ENCODE data around the gene MYL6B. TPM values are rescaled to one million over a fixed set of nuclear protein-coding genes. Genes with fewer than 3 reads are reported as not detected.

The MYL6B gene
- total RNA-seq, 1 experiment from 2014 or later: 66.5 TPM

- Histone ChIP-seq H3K4me1 (ENCODE audit: control insufficient read depth, insufficient read depth, low read length) (peaks cover 5% of the 10 kb centered on the region; the same call in 1 of the 2 replicates), H3K36me3 (ENCODE audit: control insufficient read depth, insufficient read depth, low read length) (peaks cover 2% of the 10 kb centered on the region; the same call in 1 of the 2 replicates), H3K27ac (ENCODE audit: low read length) (no peak overlapping the region), H3K4me3 (ENCODE audit: low read depth in 2 of 2, low read length in 2 of 2) (no peak overlapping the region), H3K27me3 (ENCODE audit: control insufficient read depth, insufficient read depth, low read length) (no peaks in the 10 kb centered on the region), H3K9me3 (ENCODE audit: control insufficient read depth, insufficient read depth, low read depth, low read length) (no peaks in the 10 kb centered on the region)
- ATAC-seq (no peak), DNase-seq (ENCODE audit: low read depth, low spot score) (no peak)
- ChIA-PET CTCF (no interaction called here), POLR2A (no interaction called here)
- TF ChIP-seq, protein P1, sequence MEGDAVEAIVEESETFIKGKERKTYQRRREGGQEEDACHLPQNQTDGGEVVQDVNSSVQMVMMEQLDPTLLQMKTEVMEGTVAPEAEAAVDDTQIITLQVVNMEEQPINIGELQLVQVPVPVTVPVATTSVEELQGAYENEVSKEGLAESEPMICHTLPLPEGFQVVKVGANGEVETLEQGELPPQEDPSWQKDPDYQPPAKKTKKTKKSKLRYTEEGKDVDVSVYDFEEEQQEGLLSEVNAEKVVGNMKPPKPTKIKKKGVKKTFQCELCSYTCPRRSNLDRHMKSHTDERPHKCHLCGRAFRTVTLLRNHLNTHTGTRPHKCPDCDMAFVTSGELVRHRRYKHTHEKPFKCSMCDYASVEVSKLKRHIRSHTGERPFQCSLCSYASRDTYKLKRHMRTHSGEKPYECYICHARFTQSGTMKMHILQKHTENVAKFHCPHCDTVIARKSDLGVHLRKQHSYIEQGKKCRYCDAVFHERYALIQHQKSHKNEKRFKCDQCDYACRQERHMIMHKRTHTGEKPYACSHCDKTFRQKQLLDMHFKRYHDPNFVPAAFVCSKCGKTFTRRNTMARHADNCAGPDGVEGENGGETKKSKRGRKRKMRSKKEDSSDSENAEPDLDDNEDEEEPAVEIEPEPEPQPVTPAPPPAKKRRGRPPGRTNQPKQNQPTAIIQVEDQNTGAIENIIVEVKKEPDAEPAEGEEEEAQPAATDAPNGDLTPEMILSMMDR (IDR thresholded peaks at IDR 0.05): no peak
- TF ChIP-seq SIN3A (IDR thresholded peaks at IDR 0.05; ENCODE audit: borderline replicate concordance, insufficient read depth, low read depth, low read length) (no peak), TCF7L2 (IDR thresholded peaks at IDR 0.05; ENCODE audit: low read depth, low read length) (no peak), POLR2AphosphoS5 (IDR thresholded peaks at IDR 0.05; ENCODE audit: low read depth, low read length) (no peak)
- no TSS peak for BruUV-seq (replicated peaks)
- in situ Hi-C loops (cut with HindIII; ENCODE audit: low pct_unique_long_range_greater_than_20kb, low sequenced_read_pairs): no loop called here
- intact Hi-C loops (cut with micrococcal nuclease; ENCODE audit: unreplicated experiment): no loop called here
Observed at GRCh38 chr12:56165369-56165768, 13.0 kb downstream of the MYL6B start.

- no peak for ATAC-seq
- no peaks in the 10 kb centered on the region for H3K9me3 ChIP-seq (ENCODE audit: control insufficient read depth, insufficient read depth, low read depth, low read length)
- in situ Hi-C loops (cut with HindIII; ENCODE audit: low pct_unique_long_range_greater_than_20kb, low sequenced_read_pairs): no loop called here
- no peak for TF ChIP-seq POLR2AphosphoS5 (IDR thresholded peaks at IDR 0.05; ENCODE audit: low read depth, low read length)
- no peak for TF ChIP-seq TCF7L2 (IDR thresholded peaks at IDR 0.05; ENCODE audit: low read depth, low read length)
- no peak for TF ChIP-seq SIN3A (IDR thresholded peaks at IDR 0.05; ENCODE audit: borderline replicate concordance, insufficient read depth, low read depth, low read length)
- TF ChIP-seq, protein P2, sequence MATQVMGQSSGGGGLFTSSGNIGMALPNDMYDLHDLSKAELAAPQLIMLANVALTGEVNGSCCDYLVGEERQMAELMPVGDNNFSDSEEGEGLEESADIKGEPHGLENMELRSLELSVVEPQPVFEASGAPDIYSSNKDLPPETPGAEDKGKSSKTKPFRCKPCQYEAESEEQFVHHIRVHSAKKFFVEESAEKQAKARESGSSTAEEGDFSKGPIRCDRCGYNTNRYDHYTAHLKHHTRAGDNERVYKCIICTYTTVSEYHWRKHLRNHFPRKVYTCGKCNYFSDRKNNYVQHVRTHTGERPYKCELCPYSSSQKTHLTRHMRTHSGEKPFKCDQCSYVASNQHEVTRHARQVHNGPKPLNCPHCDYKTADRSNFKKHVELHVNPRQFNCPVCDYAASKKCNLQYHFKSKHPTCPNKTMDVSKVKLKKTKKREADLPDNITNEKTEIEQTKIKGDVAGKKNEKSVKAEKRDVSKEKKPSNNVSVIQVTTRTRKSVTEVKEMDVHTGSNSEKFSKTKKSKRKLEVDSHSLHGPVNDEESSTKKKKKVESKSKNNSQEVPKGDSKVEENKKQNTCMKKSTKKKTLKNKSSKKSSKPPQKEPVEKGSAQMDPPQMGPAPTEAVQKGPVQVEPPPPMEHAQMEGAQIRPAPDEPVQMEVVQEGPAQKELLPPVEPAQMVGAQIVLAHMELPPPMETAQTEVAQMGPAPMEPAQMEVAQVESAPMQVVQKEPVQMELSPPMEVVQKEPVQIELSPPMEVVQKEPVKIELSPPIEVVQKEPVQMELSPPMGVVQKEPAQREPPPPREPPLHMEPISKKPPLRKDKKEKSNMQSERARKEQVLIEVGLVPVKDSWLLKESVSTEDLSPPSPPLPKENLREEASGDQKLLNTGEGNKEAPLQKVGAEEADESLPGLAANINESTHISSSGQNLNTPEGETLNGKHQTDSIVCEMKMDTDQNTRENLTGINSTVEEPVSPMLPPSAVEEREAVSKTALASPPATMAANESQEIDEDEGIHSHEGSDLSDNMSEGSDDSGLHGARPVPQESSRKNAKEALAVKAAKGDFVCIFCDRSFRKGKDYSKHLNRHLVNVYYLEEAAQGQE (IDR thresholded peaks at IDR 0.05; ENCODE audit: insufficient read depth in 1 of 2, low read depth in 2 of 2, low read length in 1 of 2): no peak
- TF ChIP-seq, protein P1 (IDR thresholded peaks at IDR 0.05): no peak
- no peak overlapping the region for H3K4me3 ChIP-seq (ENCODE audit: low read depth in 2 of 2, low read length in 2 of 2)
- no peaks in the 10 kb centered on the region for H3K4me1 ChIP-seq (ENCODE audit: control insufficient read depth, insufficient read depth, low read length)
- H3K36me3 ChIP-seq (ENCODE audit: control insufficient read depth, insufficient read depth, low read length): peaks cover 8% of the 10 kb centered on the region
- intact Hi-C loops (cut with micrococcal nuclease; ENCODE audit: unreplicated experiment): no loop called here
- H3K27me3 ChIP-seq (ENCODE audit: control insufficient read depth, insufficient read depth, low read length): no peaks in the 10 kb centered on the region
- BruUV-seq (replicated peaks): no TSS peak
- H3K27ac ChIP-seq (ENCODE audit: low read length): no peak overlapping the region
- POLR2A ChIA-PET: no interaction called here
- DNase-seq (ENCODE audit: low read depth, low spot score): no peak
- CTCF ChIA-PET: no interaction called here
Observed at GRCh38 chr12:56169229-56169759, 16.9 kb downstream of the MYL6B start.

All from Panc1 (cell line).